ENCODE data around the gene PAOX.

DNA sequence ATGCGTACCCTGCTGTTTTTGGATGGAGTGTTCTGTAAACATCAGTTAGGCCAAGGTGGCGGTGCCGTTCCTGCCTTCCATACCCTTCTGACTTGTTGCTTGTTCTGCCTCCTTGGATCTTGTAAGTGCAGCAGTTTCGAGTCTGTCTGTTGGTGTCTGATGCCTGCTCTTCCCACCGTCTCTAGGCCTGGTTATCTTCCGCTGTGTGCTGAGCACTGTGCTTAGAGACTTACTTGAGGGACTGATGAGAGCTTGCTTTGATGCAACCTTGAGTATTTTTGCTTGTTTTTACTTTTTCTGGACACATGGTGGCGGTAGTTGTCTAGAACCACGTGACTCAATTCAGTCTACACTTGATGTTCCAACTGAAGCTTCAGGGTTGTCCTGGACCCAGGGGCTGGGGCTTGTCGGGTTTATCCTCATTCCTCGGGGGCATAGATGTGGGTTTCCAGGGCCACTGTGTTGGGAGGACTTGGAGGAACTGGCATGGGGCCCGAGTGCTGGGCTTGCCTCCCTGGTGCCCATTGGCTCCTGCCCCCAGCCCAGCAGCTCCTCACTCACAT, 59.7 kb downstream of the PAOX start:
- TF ChIP-seq, protein P1, sequence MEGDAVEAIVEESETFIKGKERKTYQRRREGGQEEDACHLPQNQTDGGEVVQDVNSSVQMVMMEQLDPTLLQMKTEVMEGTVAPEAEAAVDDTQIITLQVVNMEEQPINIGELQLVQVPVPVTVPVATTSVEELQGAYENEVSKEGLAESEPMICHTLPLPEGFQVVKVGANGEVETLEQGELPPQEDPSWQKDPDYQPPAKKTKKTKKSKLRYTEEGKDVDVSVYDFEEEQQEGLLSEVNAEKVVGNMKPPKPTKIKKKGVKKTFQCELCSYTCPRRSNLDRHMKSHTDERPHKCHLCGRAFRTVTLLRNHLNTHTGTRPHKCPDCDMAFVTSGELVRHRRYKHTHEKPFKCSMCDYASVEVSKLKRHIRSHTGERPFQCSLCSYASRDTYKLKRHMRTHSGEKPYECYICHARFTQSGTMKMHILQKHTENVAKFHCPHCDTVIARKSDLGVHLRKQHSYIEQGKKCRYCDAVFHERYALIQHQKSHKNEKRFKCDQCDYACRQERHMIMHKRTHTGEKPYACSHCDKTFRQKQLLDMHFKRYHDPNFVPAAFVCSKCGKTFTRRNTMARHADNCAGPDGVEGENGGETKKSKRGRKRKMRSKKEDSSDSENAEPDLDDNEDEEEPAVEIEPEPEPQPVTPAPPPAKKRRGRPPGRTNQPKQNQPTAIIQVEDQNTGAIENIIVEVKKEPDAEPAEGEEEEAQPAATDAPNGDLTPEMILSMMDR (IDR thresholded peaks at IDR 0.05): peak; percentile 26 to 47 (median 36)
- TF ChIP-seq POLR2A (IDR thresholded peaks at IDR 0.05): no peak

All from right lobe of liver (tissue), 4 donors.